CD14-positive monocyte (primary cell): ENCODE results near the gene NBAS. TPM values are rescaled to one million over a fixed set of nuclear protein-coding genes. Genes with fewer than 3 reads are reported as not detected.

Experiments used
- DNase-seq, 3 donors: peaks; one replicate each; pipeline ENCODE4 v3.0.0-alpha.2; 2011 to 2022
- H2AFZ ChIP-seq: 2 replicates; pipeline ENCODE4 v1.6.0; 2012; ENCODE audit warnings: mild to moderate bottlenecking, low read depth, low read length, inconsistent platforms; ENCODE audit not compliant: insufficient read depth, poor library complexity, severe bottlenecking
- H3K27ac ChIP-seq, 2 donors: 1 replicate in 1 of 2; 2 replicates in 1 of 2; pipeline ENCODE4 v1.5.1; 2012 to 2013; ENCODE audit warnings: low read length in 2 of 2, control low read depth in 1 of 2, inconsistent platforms in 1 of 2, low read depth in 1 of 2, mild to moderate bottlenecking in 1 of 2
- H3K27me3 ChIP-seq, 2 donors: one replicate each; pipeline versions ENCODE4 v1.6.0 to v1.6.1; 2011 to 2013; ENCODE audit warnings: low read length in 2 of 2; ENCODE audit not compliant: control insufficient read depth in 2 of 2, insufficient read depth in 2 of 2
- H3K36me3 ChIP-seq, 2 donors: replicated peaks in 1 of 2; 1 replicate in 1 of 2; 2 replicates in 1 of 2; pipeline versions ENCODE4 v1.5.1 to v1.6.1; 2012 to 2013; ENCODE audit warnings: low read length in 2 of 2, control low read depth in 1 of 2, inconsistent platforms in 1 of 2, mild to moderate bottlenecking in 1 of 2; ENCODE audit not compliant: insufficient read depth in 2 of 2, control insufficient read depth in 1 of 2
- H3K4me1 ChIP-seq, 2 donors: 1 replicate in 1 of 2; 2 replicates in 1 of 2; pipeline versions ENCODE4 v1.5.1 to v1.6.1; 2012 to 2013; ENCODE audit warnings: low read length in 2 of 2, control low read depth in 1 of 2, inconsistent platforms in 1 of 2, mild to moderate bottlenecking in 1 of 2, moderate library complexity in 1 of 2; ENCODE audit not compliant: insufficient read depth in 2 of 2, control insufficient read depth in 1 of 2
- H3K4me2 ChIP-seq: replicated peaks from 2 replicates; pipeline ENCODE3; 2012; ENCODE audit warnings: low read length, moderate library complexity, mild to moderate bottlenecking; ENCODE audit not compliant: poor library complexity, severe bottlenecking; ENCODE audit errors: extremely low read depth
- H3K4me3 ChIP-seq, 3 experiments: fragments of 200-600 bp in 1 of 3; sonication (generic) in 1 of 3; replicated peaks in 1 of 3; 1 replicate in 2 of 3; 2 replicates in 1 of 3; pipeline ENCODE4 v1.5.1; 2011 to 2013; ENCODE audit warnings: low read length in 3 of 3, mild to moderate bottlenecking in 3 of 3, control low read depth in 2 of 3, low read depth in 2 of 3, inconsistent platforms in 1 of 3, moderate library complexity in 1 of 3
- H3K79me2 ChIP-seq: 2 replicates; pipeline ENCODE4 v1.6.0; 2012; ENCODE audit warnings: mild to moderate bottlenecking, control low read depth, inconsistent platforms, low read length, moderate library complexity; ENCODE audit not compliant: insufficient read depth
- H3K9ac ChIP-seq: 2 replicates; pipeline ENCODE4 v1.6.0; 2017; ENCODE audit warnings: low read length, mild to moderate bottlenecking; ENCODE audit not compliant: insufficient read depth, poor library complexity, severe bottlenecking
- H3K9me3 ChIP-seq, 2 donors: replicated peaks in 1 of 2; 1 replicate in 1 of 2; 2 replicates in 1 of 2; pipeline versions ENCODE4 v1.5.1 to v1.6.1; 2012 to 2013; ENCODE audit warnings: low read length in 2 of 2, control low read depth in 1 of 2; ENCODE audit not compliant: control insufficient read depth in 1 of 2, insufficient read depth in 1 of 2
- H4K20me1 ChIP-seq: 2 replicates; pipeline ENCODE4 v1.6.0; 2012; ENCODE audit warnings: mild to moderate bottlenecking, low read length, control low read depth, moderate library complexity; ENCODE audit not compliant: insufficient read depth
- H3K27ac Mint-ChIP-seq, 7 donors: one replicate each; pipeline ENCODE4 v1.8.0; 2020; ENCODE audit warnings: mild to moderate bottlenecking in 7 of 7, mixed read lengths in 7 of 7, moderate library complexity in 6 of 7, inconsistent platforms in 2 of 7
- H3K27me3 Mint-ChIP-seq, 3 donors: one replicate each; pipeline ENCODE4 v1.8.0; 2021 to 2022; ENCODE audit warnings: low read depth in 3 of 3, mild to moderate bottlenecking in 3 of 3, mixed read lengths in 3 of 3, moderate library complexity in 3 of 3, inconsistent platforms in 1 of 3
- H3K36me3 Mint-ChIP-seq, 2 donors: one replicate each; pipeline ENCODE4 v1.8.0; 2020; ENCODE audit warnings: mixed read lengths in 2 of 2, inconsistent platforms in 1 of 2, mild to moderate bottlenecking in 1 of 2
- H3K4me1 Mint-ChIP-seq: one replicate; pipeline ENCODE4 v1.8.0; 2020; ENCODE audit warnings: mild to moderate bottlenecking, mixed read lengths
- H3K4me3 Mint-ChIP-seq, 2 donors: one replicate each; pipeline ENCODE4 v1.8.0; 2020; ENCODE audit warnings: mild to moderate bottlenecking in 2 of 2, mixed read lengths in 2 of 2, moderate library complexity in 1 of 2
- H3K9me3 Mint-ChIP-seq, 7 donors: one replicate each; pipeline ENCODE4 v1.8.0; 2020 to 2022; ENCODE audit warnings: mixed read lengths in 7 of 7, mild to moderate bottlenecking in 6 of 7, moderate library complexity in 6 of 7, inconsistent platforms in 2 of 7
- WGBS: methylation state at CpG from one replicate; pipeline ENCODE4 v1.1.5; 2013; ENCODE audit warnings: missing lambda C conversion rate; ENCODE audit not compliant: insufficient coverage; 5-methylcytosine and 5-hydroxymethylcytosine counted together
- intact Hi-C, 2 donors: fragments of 100-400 bp; cut with micrococcal nuclease; formaldehyde crosslinking; loops; one replicate each; pipeline versions ENCODE4 v1.15.0 to v1.15.1; 2023
- polyA plus RNA-seq, 3 donors: library from polyadenylated mRNA; depleted of rRNA in 1 of 3; unstranded in 2 of 3; stranded (reverse) in 1 of 3; fragments of 300-500 nt in 2 of 3; fragments of >200 nt in 1 of 3; fragmentation: Illumina TruSeq in 2 of 3; gene quantifications; 1 replicate in 2 of 3; 2 replicates in 1 of 3; pipeline ENCODE4 v1.2.3, GENCODE V29; 2012 to 2021
- TF ChIP-seq, protein P1 (sequence below): fragments of 200-600 bp; IDR thresholded peaks from one replicate; pipeline ENCODE4 v1.8.0; 2022; ENCODE audit warnings: antibody characterized with exemption, mild to moderate bottlenecking

Gene NBAS
- polyA plus RNA-seq, 3 donors, result 8.9 to 10.9 (median 8.9) TPM

- Mint-ChIP-seq H3K4me1 (peaks cover 16% of the 10 kb centered on the region), H3K27me3 (no peaks in the 10 kb centered on the region), H3K9me3 (peaks cover 4 to 22% (median 14%) of the 10 kb centered on the region in 7 donors), H3K4me3 (no peak overlapping the region), H3K27ac (no peak overlapping the region), H3K36me3 (peaks cover 42 to 66% of the 10 kb centered on the region in 2 donors)
- no peak overlapping the region for H3K27ac ChIP-seq
- no peaks in the 10 kb centered on the region for H3K79me2 ChIP-seq
- intact Hi-C loops, result no loop called here
- peaks cover 0 to 7% of the 10 kb centered on the region in 2 donors for H3K9me3 ChIP-seq
- peaks cover 2 to 28% of the 10 kb centered on the region in 2 donors for H3K36me3 ChIP-seq
- no peaks in the 10 kb centered on the region for H4K20me1 ChIP-seq
- no peak overlapping the region for H3K4me2 ChIP-seq
- no CpG with 5 or more reads among the region's 1 CpG for WGBS
- no peak overlapping the region for H3K4me3 ChIP-seq
- H2AFZ ChIP-seq, result no peak overlapping the region
- no peaks in the 10 kb centered on the region for H3K27me3 ChIP-seq
- no peak overlapping the region for H3K9ac ChIP-seq
- no peak for DNase-seq
- TF ChIP-seq, protein P1, sequence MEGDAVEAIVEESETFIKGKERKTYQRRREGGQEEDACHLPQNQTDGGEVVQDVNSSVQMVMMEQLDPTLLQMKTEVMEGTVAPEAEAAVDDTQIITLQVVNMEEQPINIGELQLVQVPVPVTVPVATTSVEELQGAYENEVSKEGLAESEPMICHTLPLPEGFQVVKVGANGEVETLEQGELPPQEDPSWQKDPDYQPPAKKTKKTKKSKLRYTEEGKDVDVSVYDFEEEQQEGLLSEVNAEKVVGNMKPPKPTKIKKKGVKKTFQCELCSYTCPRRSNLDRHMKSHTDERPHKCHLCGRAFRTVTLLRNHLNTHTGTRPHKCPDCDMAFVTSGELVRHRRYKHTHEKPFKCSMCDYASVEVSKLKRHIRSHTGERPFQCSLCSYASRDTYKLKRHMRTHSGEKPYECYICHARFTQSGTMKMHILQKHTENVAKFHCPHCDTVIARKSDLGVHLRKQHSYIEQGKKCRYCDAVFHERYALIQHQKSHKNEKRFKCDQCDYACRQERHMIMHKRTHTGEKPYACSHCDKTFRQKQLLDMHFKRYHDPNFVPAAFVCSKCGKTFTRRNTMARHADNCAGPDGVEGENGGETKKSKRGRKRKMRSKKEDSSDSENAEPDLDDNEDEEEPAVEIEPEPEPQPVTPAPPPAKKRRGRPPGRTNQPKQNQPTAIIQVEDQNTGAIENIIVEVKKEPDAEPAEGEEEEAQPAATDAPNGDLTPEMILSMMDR, result no peak
- no peaks in the 10 kb centered on the region for H3K4me1 ChIP-seq
Measured at GRCh38 chr2:15313657-15314056, 247.5 kb downstream of the NBAS start.

- no peak overlapping the region for H3K4me3 ChIP-seq
- no peaks in the 10 kb centered on the region for H4K20me1 ChIP-seq
- DNase-seq, result no peak
- intact Hi-C loops, result no loop called here
- peaks cover 43 to 61% of the 10 kb centered on the region in 2 donors for H3K36me3 Mint-ChIP-seq
- peaks cover 1 to 8% (median 3%) of the 10 kb centered on the region in 7 donors for H3K9me3 Mint-ChIP-seq
- H2AFZ ChIP-seq, result no peak overlapping the region
- H3K36me3 ChIP-seq, result peaks cover 9 to 40% of the 10 kb centered on the region in 2 donors
- no peak overlapping the region for H3K9ac ChIP-seq
- no peak overlapping the region for H3K27ac ChIP-seq
- H3K79me2 ChIP-seq, result no peaks in the 10 kb centered on the region
- WGBS, result no CpG with 5 or more reads among the region's 2 CpGs
- H3K4me1 Mint-ChIP-seq, result peaks cover 20% of the 10 kb centered on the region
- no peak overlapping the region for H3K4me2 ChIP-seq
- TF ChIP-seq, protein P1, result no peak
- peak overlapping the region in 1 of 7 donors; percentile 1 for H3K27ac Mint-ChIP-seq
- H3K4me3 Mint-ChIP-seq, result no peak overlapping the region
- H3K9me3 ChIP-seq, result peaks cover 0 to 7% of the 10 kb centered on the region in 2 donors
- H3K27me3 Mint-ChIP-seq, result no peaks in the 10 kb centered on the region
- H3K27me3 ChIP-seq, result no peaks in the 10 kb centered on the region
- H3K4me1 ChIP-seq, result no peaks in the 10 kb centered on the region
Measured at GRCh38 chr2:15311926-15312325, 249.2 kb downstream of the NBAS start.
